D721Med (cell line): ENCODE data around the gene S100A12.

Experiments
- DNase-seq: peaks from one replicate; pipeline ENCODE4 v3.0.0; 2011; ENCODE audit warnings: low spot score; ENCODE audit not compliant: insufficient read length
- FAIRE-seq: peaks from 2 replicates; lab custom pipeline; 2011; peaks lifted over from hg19 to GRCh38; lab: Jason Lieb, UNC
- TF ChIP-seq, protein P1 (sequence below): IDR thresholded peaks from 2 replicates; pipeline ENCODE4 v1.5.1; 2012; ENCODE audit warnings: mild to moderate bottlenecking, control low read depth; ENCODE audit not compliant: insufficient read depth; ENCODE audit errors: missing control alignments

S100A12 gene

GRCh38 chr1:153346077-153346723, 29.2 kb downstream of the S100A12 start:
- FAIRE-seq (no peak), DNase-seq (no peak)
- TF ChIP-seq, protein P1, sequence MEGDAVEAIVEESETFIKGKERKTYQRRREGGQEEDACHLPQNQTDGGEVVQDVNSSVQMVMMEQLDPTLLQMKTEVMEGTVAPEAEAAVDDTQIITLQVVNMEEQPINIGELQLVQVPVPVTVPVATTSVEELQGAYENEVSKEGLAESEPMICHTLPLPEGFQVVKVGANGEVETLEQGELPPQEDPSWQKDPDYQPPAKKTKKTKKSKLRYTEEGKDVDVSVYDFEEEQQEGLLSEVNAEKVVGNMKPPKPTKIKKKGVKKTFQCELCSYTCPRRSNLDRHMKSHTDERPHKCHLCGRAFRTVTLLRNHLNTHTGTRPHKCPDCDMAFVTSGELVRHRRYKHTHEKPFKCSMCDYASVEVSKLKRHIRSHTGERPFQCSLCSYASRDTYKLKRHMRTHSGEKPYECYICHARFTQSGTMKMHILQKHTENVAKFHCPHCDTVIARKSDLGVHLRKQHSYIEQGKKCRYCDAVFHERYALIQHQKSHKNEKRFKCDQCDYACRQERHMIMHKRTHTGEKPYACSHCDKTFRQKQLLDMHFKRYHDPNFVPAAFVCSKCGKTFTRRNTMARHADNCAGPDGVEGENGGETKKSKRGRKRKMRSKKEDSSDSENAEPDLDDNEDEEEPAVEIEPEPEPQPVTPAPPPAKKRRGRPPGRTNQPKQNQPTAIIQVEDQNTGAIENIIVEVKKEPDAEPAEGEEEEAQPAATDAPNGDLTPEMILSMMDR, result no peak

- TF ChIP-seq, protein P1, result no peak
- DNase-seq, result no peak
- FAIRE-seq, result no peak
Observed at GRCh38 chr1:153345187-153346076, 30.0 kb downstream of the S100A12 start.

DNA sequence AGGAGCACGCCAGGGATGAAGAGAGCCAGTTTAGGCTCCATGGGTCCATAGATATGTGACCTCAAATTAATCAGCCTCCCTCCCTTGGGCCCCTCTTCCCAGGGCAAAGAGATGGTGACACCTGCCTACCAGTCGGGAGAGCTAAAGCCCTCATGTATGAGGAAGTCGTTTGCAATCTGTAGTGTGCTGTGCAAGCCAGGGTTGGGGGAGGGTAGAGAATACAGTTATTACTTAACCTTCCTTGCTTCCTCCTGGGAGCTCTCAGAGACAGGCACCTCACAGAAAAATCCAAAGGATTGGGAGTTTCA, 30.7 kb downstream of the S100A12 start:
- no peak for DNase-seq
- no peak for FAIRE-seq
- TF ChIP-seq, protein P1, result no peak

GRCh38 chr1:153343811-153344717, 31.4 kb downstream of the S100A12 start:
- DNase-seq (no peak), FAIRE-seq (no peak)
- TF ChIP-seq, protein P1, result no peak

- DNase-seq (no peak), FAIRE-seq (no peak)
- TF ChIP-seq, protein P1, result no peak
Observed at GRCh38 chr1:153343040-153343681, 32.3 kb downstream of the S100A12 start.

GRCh38 chr1:153342178-153342577, 33.2 kb downstream of the S100A12 start:
- DNase-seq (no peak), FAIRE-seq (no peak)
- TF ChIP-seq, protein P1, result no peak
